IPS-15b (cell line): ENCODE data around the gene ZBTB16.

Experiments
- H3K27me3 ChIP-seq: one replicate; pipeline ENCODE4 v1.6.1; 2013; ENCODE audit warnings: low read length; ENCODE audit not compliant: control insufficient read depth, insufficient read depth
- H3K36me3 ChIP-seq: one replicate; pipeline ENCODE4 v1.6.1; 2013; ENCODE audit warnings: low read length; ENCODE audit not compliant: control insufficient read depth, insufficient read depth
- H3K4me1 ChIP-seq: one replicate; pipeline ENCODE4 v1.6.1; 2013; ENCODE audit warnings: mild to moderate bottlenecking, low read length; ENCODE audit not compliant: control insufficient read depth, insufficient read depth
- H3K4me3 ChIP-seq: one replicate; pipeline ENCODE4 v1.5.1; 2013; ENCODE audit warnings: low read depth, low read length
- H3K9ac ChIP-seq: one replicate; pipeline ENCODE4 v1.6.1; 2013; ENCODE audit warnings: low read depth, mild to moderate bottlenecking, low read length
- H3K9me3 ChIP-seq: one replicate; pipeline ENCODE4 v1.6.1; 2013; ENCODE audit warnings: mild to moderate bottlenecking, low read length; ENCODE audit not compliant: control insufficient read depth, insufficient read depth

The ZBTB16 gene

GRCh38 chr11:114088836-114089235 is 29.3 kb downstream of the ZBTB16 start:
- Histone ChIP-seq H3K9ac (no peak overlapping the region), H3K4me1 (no peaks in the 10 kb centered on the region), H3K9me3 (no peaks in the 10 kb centered on the region), H3K27me3 (peaks cover 7% of the 10 kb centered on the region), H3K4me3 (no peak overlapping the region), H3K36me3 (no peaks in the 10 kb centered on the region)

- no peaks in the 10 kb centered on the region for H3K36me3 ChIP-seq
- H3K9ac ChIP-seq = no peak overlapping the region
- peaks cover 5% of the 10 kb centered on the region for H3K27me3 ChIP-seq
- H3K9me3 ChIP-seq = no peaks in the 10 kb centered on the region
- H3K4me1 ChIP-seq = no peaks in the 10 kb centered on the region
- H3K4me3 ChIP-seq = no peak overlapping the region
Observed at GRCh38 chr11:114089748-114090147, 30.2 kb downstream of the ZBTB16 start.

- Histone ChIP-seq H3K27me3 (peaks cover 5% of the 10 kb centered on the region), H3K9me3 (no peaks in the 10 kb centered on the region), H3K36me3 (no peaks in the 10 kb centered on the region), H3K9ac (no peak overlapping the region), H3K4me1 (no peaks in the 10 kb centered on the region), H3K4me3 (no peak overlapping the region)
Observed at GRCh38 chr11:114090225-114090910, 30.9 kb downstream of the ZBTB16 start.

GRCh38 chr11:114090976-114091375 is 31.5 kb downstream of the ZBTB16 start:
- H3K4me1 ChIP-seq = no peaks in the 10 kb centered on the region
- H3K9me3 ChIP-seq = no peaks in the 10 kb centered on the region
- H3K9ac ChIP-seq = no peak overlapping the region
- H3K4me3 ChIP-seq = no peak overlapping the region
- H3K27me3 ChIP-seq = peaks cover 5% of the 10 kb centered on the region
- no peaks in the 10 kb centered on the region for H3K36me3 ChIP-seq

GRCh38 chr11:114091516-114092397 is 32.2 kb downstream of the ZBTB16 start:
- peaks cover 5% of the 10 kb centered on the region for H3K27me3 ChIP-seq
- no peak overlapping the region for H3K4me3 ChIP-seq
- H3K36me3 ChIP-seq = no peaks in the 10 kb centered on the region
- no peaks in the 10 kb centered on the region for H3K9me3 ChIP-seq
- no peaks in the 10 kb centered on the region for H3K4me1 ChIP-seq
- no peak overlapping the region for H3K9ac ChIP-seq

- Histone ChIP-seq H3K4me1 (no peaks in the 10 kb centered on the region), H3K4me3 (no peak overlapping the region), H3K27me3 (no peaks in the 10 kb centered on the region)
Observed at GRCh38 chr11:114092478-114092877, 33.0 kb downstream of the ZBTB16 start.

GRCh38 chr11:114092953-114093352 is 33.4 kb downstream of the ZBTB16 start:
- Histone ChIP-seq H3K36me3 (no peaks in the 10 kb centered on the region), H3K27me3 (no peaks in the 10 kb centered on the region), H3K4me3 (no peak overlapping the region), H3K9me3 (no peaks in the 10 kb centered on the region), H3K4me1 (no peaks in the 10 kb centered on the region), H3K9ac (no peak overlapping the region)

More at GRCh38 chr11:114092478-114092877, 33.0 kb downstream of the ZBTB16 start:
- no peaks in the 10 kb centered on the region for H3K36me3 ChIP-seq
- H3K9ac ChIP-seq = no peak overlapping the region
- no peaks in the 10 kb centered on the region for H3K9me3 ChIP-seq

GRCh38 chr11:114094516-114094915 is 35.0 kb downstream of the ZBTB16 start:
- H3K4me1 ChIP-seq = no peaks in the 10 kb centered on the region
- H3K9me3 ChIP-seq = no peaks in the 10 kb centered on the region
- no peaks in the 10 kb centered on the region for H3K36me3 ChIP-seq
- H3K9ac ChIP-seq = no peak overlapping the region
- no peaks in the 10 kb centered on the region for H3K27me3 ChIP-seq
- H3K4me3 ChIP-seq = no peak overlapping the region

- no peaks in the 10 kb centered on the region for H3K27me3 ChIP-seq
- H3K36me3 ChIP-seq = no peaks in the 10 kb centered on the region
- H3K4me1 ChIP-seq = no peaks in the 10 kb centered on the region
- H3K9me3 ChIP-seq = no peaks in the 10 kb centered on the region
- no peak overlapping the region for H3K4me3 ChIP-seq
- no peak overlapping the region for H3K9ac ChIP-seq
Observed at GRCh38 chr11:114095899-114096298, 36.4 kb downstream of the ZBTB16 start.

GRCh38 chr11:114097832-114098231 is 38.3 kb downstream of the ZBTB16 start:
- no peak overlapping the region for H3K4me3 ChIP-seq
- H3K27me3 ChIP-seq = no peaks in the 10 kb centered on the region
- no peak overlapping the region for H3K9ac ChIP-seq
- no peaks in the 10 kb centered on the region for H3K4me1 ChIP-seq
- H3K9me3 ChIP-seq = no peaks in the 10 kb centered on the region
- H3K36me3 ChIP-seq = no peaks in the 10 kb centered on the region

- no peak overlapping the region for H3K9ac ChIP-seq
- H3K4me1 ChIP-seq = no peaks in the 10 kb centered on the region
Observed at GRCh38 chr11:114098927-114099326, 39.4 kb downstream of the ZBTB16 start.

More at GRCh38 chr11:114098927-114099326, 39.4 kb downstream of the ZBTB16 start:
- Histone ChIP-seq H3K27me3 (no peaks in the 10 kb centered on the region), H3K36me3 (no peaks in the 10 kb centered on the region), H3K9me3 (no peaks in the 10 kb centered on the region), H3K4me3 (no peak overlapping the region)
